HK-2 (cell line): ENCODE measurements around the gene CFAP299.
"Not testable (repeated sequence)": the region's sequence is repeated elsewhere in the genome, so short reads cannot be mapped to it uniquely, and the experiment has no call there.

Experiments
- DNase-seq: peaks from one replicate; pipeline ENCODE4 v3.0.0-alpha.2; 2018; ENCODE audit not compliant: unreplicated experiment

CFAP299 gene

GRCh38 chr4:80335554-80336358, at the start of gene CFAP299:
TSS of gene CFAP299 (plus strand) at chr4:80335730.
- DNase-seq, result peak; percentile 86

- DNase-seq, result no peak
These were observed 49.1 kb upstream of the CFAP299 start for GRCh38 chr4:80286451-80286850.

GRCh38 chr4:80290665-80291064, 44.9 kb upstream of the CFAP299 start:
- DNase-seq, result not testable (repeated sequence)

GRCh38 chr4:80294206-80294605, 41.3 kb upstream of the CFAP299 start:
- DNase-seq, result no peak

- no peak for DNase-seq
These were observed 40.2 kb upstream of the CFAP299 start for GRCh38 chr4:80295336-80295735.

- DNase-seq, result no peak
These were observed 39.7 kb upstream of the CFAP299 start for GRCh38 chr4:80295826-80296225.

GRCh38 chr4:80301884-80302283, 33.6 kb upstream of the CFAP299 start:
- no peak for DNase-seq

GRCh38 chr4:80302616-80303223, 32.8 kb upstream of the CFAP299 start:
- DNase-seq, result no peak

- no peak for DNase-seq
These were observed 30.1 kb upstream of the CFAP299 start for GRCh38 chr4:80305466-80305865.

- no peak for DNase-seq
These were observed 29.3 kb upstream of the CFAP299 start for GRCh38 chr4:80306260-80306659.

- no peak for DNase-seq
These were observed 28.3 kb upstream of the CFAP299 start for GRCh38 chr4:80307183-80307735.

GRCh38 chr4:80307774-80308465, 27.6 kb upstream of the CFAP299 start:
- no peak for DNase-seq

GRCh38 chr4:80308466-80308822, 27.1 kb upstream of the CFAP299 start:
- DNase-seq, result no peak

- DNase-seq, result no peak
These were observed 26.1 kb upstream of the CFAP299 start for GRCh38 chr4:80309294-80310004.

- DNase-seq, result no peak
These were observed 24.4 kb upstream of the CFAP299 start for GRCh38 chr4:80311130-80311529.

GRCh38 chr4:80312124-80312523, 23.4 kb upstream of the CFAP299 start:
- no peak for DNase-seq

GRCh38 chr4:80313627-80314026, 21.9 kb upstream of the CFAP299 start:
- DNase-seq, result no peak

- not testable (repeated sequence) for DNase-seq
These were observed 19.7 kb upstream of the CFAP299 start for GRCh38 chr4:80315848-80316247.

GRCh38 chr4:80321341-80321740, 14.2 kb upstream of the CFAP299 start:
- DNase-seq, result no peak

GRCh38 chr4:80321776-80322175, 13.8 kb upstream of the CFAP299 start:
- DNase-seq, result no peak

- no peak for DNase-seq
These were observed 12.8 kb upstream of the CFAP299 start for GRCh38 chr4:80322716-80323115.

- DNase-seq, result no peak
These were observed 11.4 kb upstream of the CFAP299 start for GRCh38 chr4:80324171-80324570.
